ENCODE results near the gene PLCXD1. TPM values are rescaled to one million over a fixed set of nuclear protein-coding genes. Genes with fewer than 3 reads are reported as not detected.
"Not testable (repeated sequence)": the region's sequence is repeated elsewhere in the genome, so short reads cannot be mapped to it uniquely, and the experiment has no call there.

PLCXD1 gene
- total RNA-seq, 1 donor from 2014 or later: 6.4 TPM

GRCh38 chrX:262381-262909 is 18.7 kb upstream of the PLCXD1 start:
- no peak for DNase-seq (ENCODE audit: low read depth in 2 of 2)

GRCh38 chrX:264006-264405 is 17.2 kb upstream of the PLCXD1 start:
- not testable (repeated sequence) for DNase-seq (ENCODE audit: low read depth in 2 of 2)

- no peak for DNase-seq (ENCODE audit: low read depth in 2 of 2)
Measured at GRCh38 chrX:264634-265455, 16.3 kb upstream of the PLCXD1 start.

- DNase-seq (ENCODE audit: low read depth in 2 of 2): no peak
Measured at GRCh38 chrX:265502-265901, 15.7 kb upstream of the PLCXD1 start.

- no peak for DNase-seq (ENCODE audit: low read depth in 2 of 2)
Measured at GRCh38 chrX:267771-268261, 13.4 kb upstream of the PLCXD1 start.

- DNase-seq (ENCODE audit: low read depth in 2 of 2): peak; percentile 32 to 61
Measured at GRCh38 chrX:270848-271367, 10.3 kb upstream of the PLCXD1 start.

GRCh38 chrX:274904-275475 is 6.2 kb upstream of the PLCXD1 start:
- DNase-seq (ENCODE audit: low read depth in 2 of 2): peak in 1 of 2 donors; percentile 19

GRCh38 chrX:275476-275966 is 5.7 kb upstream of the PLCXD1 start:
- DNase-seq (ENCODE audit: low read depth in 2 of 2): no peak

- peak; percentile 53 to 58 for DNase-seq (ENCODE audit: low read depth in 2 of 2)
Measured at GRCh38 chrX:275967-276580, 5.1 kb upstream of the PLCXD1 start.

- DNase-seq (ENCODE audit: low read depth in 2 of 2): peak in 1 of 2 donors; percentile 34
Measured at GRCh38 chrX:276581-277201, 4.5 kb upstream of the PLCXD1 start.

- DNase-seq (ENCODE audit: low read depth in 2 of 2): not testable (repeated sequence)
Measured at GRCh38 chrX:279757-280604, 1.2 kb upstream of the PLCXD1 start.

- DNase-seq (ENCODE audit: low read depth in 2 of 2): not testable (repeated sequence)
Measured at GRCh38 chrX:280722-281121, 459 bp upstream of the PLCXD1 start.

GRCh38 chrX:282000-282681 is 960 bp downstream of the PLCXD1 start:
- not testable (repeated sequence) for DNase-seq (ENCODE audit: low read depth in 2 of 2)

- DNase-seq (ENCODE audit: low read depth in 2 of 2): peak; percentile 73 to 90
Measured at GRCh38 chrX:283115-283845, 2.1 kb downstream of the PLCXD1 start.

GRCh38 chrX:285076-285677 is 4.0 kb downstream of the PLCXD1 start:
- no peak for DNase-seq (ENCODE audit: low read depth in 2 of 2)

- DNase-seq (ENCODE audit: low read depth in 2 of 2): no peak
Measured at GRCh38 chrX:287670-288069, 6.5 kb downstream of the PLCXD1 start.

- no peak for DNase-seq (ENCODE audit: low read depth in 2 of 2)
Measured at GRCh38 chrX:288561-288991, 7.4 kb downstream of the PLCXD1 start.

- DNase-seq (ENCODE audit: low read depth in 2 of 2): no peak
Measured at GRCh38 chrX:290476-291166, 9.4 kb downstream of the PLCXD1 start.
